Subcutaneous abdominal adipose tissue (tissue), 5 donors: ENCODE measurements around the gene SPINDOC.

ENCODE experiments used
- H3K27ac ChIP-seq: one replicate; pipeline ENCODE4 v1.7.0; 2013; ENCODE audit warnings: low read depth, mild to moderate bottlenecking, inconsistent platforms, low read length, moderate library complexity
- H3K27me3 ChIP-seq, 5 donors: one replicate each; pipeline ENCODE4 v1.7.0; 2013; ENCODE audit warnings: low read length in 5 of 5, inconsistent platforms in 1 of 5; ENCODE audit not compliant: control insufficient read depth in 5 of 5, insufficient read depth in 4 of 5
- H3K36me3 ChIP-seq, 5 donors: one replicate each; pipeline ENCODE4 v1.7.0; 2013; ENCODE audit warnings: low read length in 5 of 5; ENCODE audit not compliant: control insufficient read depth in 5 of 5, insufficient read depth in 5 of 5
- H3K4me1 ChIP-seq, 5 donors: one replicate each; pipeline ENCODE4 v1.7.0; 2013; ENCODE audit warnings: low read length in 5 of 5, mild to moderate bottlenecking in 3 of 5, moderate library complexity in 1 of 5; ENCODE audit not compliant: control insufficient read depth in 5 of 5, insufficient read depth in 5 of 5
- H3K4me3 ChIP-seq, 5 donors: one replicate each; pipeline ENCODE4 v1.7.0; 2013; ENCODE audit warnings: low read length in 5 of 5, low read depth in 1 of 5
- H3K9ac ChIP-seq, 5 donors: one replicate each; pipeline ENCODE4 v1.7.0; 2013; ENCODE audit warnings: low read length in 5 of 5, mild to moderate bottlenecking in 4 of 5, moderate library complexity in 3 of 5
- H3K9me3 ChIP-seq, 5 donors: one replicate each; pipeline ENCODE4 v1.7.0; 2013; ENCODE audit warnings: low read length in 5 of 5; ENCODE audit not compliant: control insufficient read depth in 5 of 5
- donor health status: healthy.
- donor health status: healthy.
- donor health status: healthy.
- donor health status: healthy.
- donor health status: healthy.

SPINDOC gene

GRCh38 chr11:63875506-63876065, 62.3 kb downstream of the SPINDOC start:
- Histone ChIP-seq H3K27ac (no peak overlapping the region), H3K27me3 (no peaks in the 10 kb centered on the region), H3K9me3 (no peaks in the 10 kb centered on the region), H3K4me1 (peaks cover 16 to 63% (median 59%) of the 10 kb centered on the region in 5 donors), H3K4me3 (no peak overlapping the region), H3K9ac (no peak overlapping the region), H3K36me3 (peaks cover 0 to 6% (median 0%) of the 10 kb centered on the region in 5 donors)

DNA sequence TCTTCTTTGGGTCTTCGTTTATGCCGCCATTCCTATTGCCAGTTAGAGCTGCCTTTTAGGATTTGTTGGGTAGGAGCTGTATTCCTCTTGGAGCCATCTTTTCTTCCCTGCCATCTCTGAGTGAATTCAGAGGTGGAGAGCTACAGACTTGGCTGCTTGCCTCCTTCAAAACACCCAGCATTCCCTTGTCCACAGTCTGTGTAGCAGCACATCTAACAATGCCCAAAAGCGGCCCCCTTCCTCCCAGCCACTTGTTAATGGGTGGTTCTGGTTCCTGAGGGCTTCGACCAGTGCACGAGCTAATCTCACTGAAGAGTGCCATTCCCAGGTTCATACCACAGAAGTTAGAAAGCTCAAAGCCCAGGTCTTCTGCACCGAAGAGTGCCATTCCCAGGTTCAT, 63.4 kb downstream of the SPINDOC start:
- Histone ChIP-seq H3K27ac (no peak overlapping the region), H3K4me1 (peaks cover 15 to 55% (median 52%) of the 10 kb centered on the region in 5 donors), H3K27me3 (no peaks in the 10 kb centered on the region), H3K9me3 (no peaks in the 10 kb centered on the region), H3K4me3 (no peak overlapping the region), H3K36me3 (peaks cover 0 to 6% (median 0%) of the 10 kb centered on the region in 5 donors), H3K9ac (no peak overlapping the region)
